Spleen (tissue), 7 donors: ENCODE results near the gene ABCA1.

Experiments
- POLR2A ChIP-seq, 3 donors: fragments of 450-650 bp; IDR thresholded peaks; one replicate each; pipeline ENCODE4 v1.5.1; 2017; ENCODE audit warnings: antibody characterized with exemption in 3 of 3, mild to moderate bottlenecking in 1 of 3
- POLR2AphosphoS5 ChIP-seq, 3 donors: sonication (generic); formaldehyde crosslinking; IDR thresholded peaks; one replicate each; pipeline ENCODE4 v1.5.1; 2017; ENCODE audit warnings: antibody characterized with exemption in 3 of 3
- TF ChIP-seq, protein P1 (sequence below), 11 experiments: fragments of 200-600 bp in 7 of 11; fragments of 450-650 bp in 4 of 11; sonication (generic) in 4 of 11; IDR thresholded peaks in 8 of 11; conservative IDR thresholded peaks in 3 of 11; 1 replicate in 7 of 11; 2 replicates in 4 of 11; pipeline versions ENCODE4 v1.4.0 to v1.8.0; 2016 to 2021; ENCODE audit warnings: antibody characterized with exemption in 11 of 11, inconsistent platforms in 4 of 11, mild to moderate bottlenecking in 1 of 11
- donor health status: DM: no; HTN: no; CAD: no; lungs with moderate emphysema.
- donor health status: DM: no; HTN: no; CAD: no.
- donor health status: DM: no; HTN: no; CAD: no.

- TF ChIP-seq, protein P1, sequence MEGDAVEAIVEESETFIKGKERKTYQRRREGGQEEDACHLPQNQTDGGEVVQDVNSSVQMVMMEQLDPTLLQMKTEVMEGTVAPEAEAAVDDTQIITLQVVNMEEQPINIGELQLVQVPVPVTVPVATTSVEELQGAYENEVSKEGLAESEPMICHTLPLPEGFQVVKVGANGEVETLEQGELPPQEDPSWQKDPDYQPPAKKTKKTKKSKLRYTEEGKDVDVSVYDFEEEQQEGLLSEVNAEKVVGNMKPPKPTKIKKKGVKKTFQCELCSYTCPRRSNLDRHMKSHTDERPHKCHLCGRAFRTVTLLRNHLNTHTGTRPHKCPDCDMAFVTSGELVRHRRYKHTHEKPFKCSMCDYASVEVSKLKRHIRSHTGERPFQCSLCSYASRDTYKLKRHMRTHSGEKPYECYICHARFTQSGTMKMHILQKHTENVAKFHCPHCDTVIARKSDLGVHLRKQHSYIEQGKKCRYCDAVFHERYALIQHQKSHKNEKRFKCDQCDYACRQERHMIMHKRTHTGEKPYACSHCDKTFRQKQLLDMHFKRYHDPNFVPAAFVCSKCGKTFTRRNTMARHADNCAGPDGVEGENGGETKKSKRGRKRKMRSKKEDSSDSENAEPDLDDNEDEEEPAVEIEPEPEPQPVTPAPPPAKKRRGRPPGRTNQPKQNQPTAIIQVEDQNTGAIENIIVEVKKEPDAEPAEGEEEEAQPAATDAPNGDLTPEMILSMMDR (IDR thresholded peaks at IDR 0.05 in 8 of 11, conservative IDR thresholded peaks at IDR 0.05 in 3 of 11): no peak
- TF ChIP-seq POLR2AphosphoS5 (IDR thresholded peaks at IDR 0.05) (no peak), POLR2A (IDR thresholded peaks at IDR 0.05) (no peak)
These were observed 139.7 kb downstream of the ABCA1 start for GRCh38 chr9:104788251-104788650.
